Measurements from ENCODE around the gene UNC13C. TPM values are rescaled to one million over a fixed set of nuclear protein-coding genes. Genes with fewer than 3 reads are reported as not detected.

The UNC13C gene
- total RNA-seq, 1 donor, result 0.81 TPM

DNA sequence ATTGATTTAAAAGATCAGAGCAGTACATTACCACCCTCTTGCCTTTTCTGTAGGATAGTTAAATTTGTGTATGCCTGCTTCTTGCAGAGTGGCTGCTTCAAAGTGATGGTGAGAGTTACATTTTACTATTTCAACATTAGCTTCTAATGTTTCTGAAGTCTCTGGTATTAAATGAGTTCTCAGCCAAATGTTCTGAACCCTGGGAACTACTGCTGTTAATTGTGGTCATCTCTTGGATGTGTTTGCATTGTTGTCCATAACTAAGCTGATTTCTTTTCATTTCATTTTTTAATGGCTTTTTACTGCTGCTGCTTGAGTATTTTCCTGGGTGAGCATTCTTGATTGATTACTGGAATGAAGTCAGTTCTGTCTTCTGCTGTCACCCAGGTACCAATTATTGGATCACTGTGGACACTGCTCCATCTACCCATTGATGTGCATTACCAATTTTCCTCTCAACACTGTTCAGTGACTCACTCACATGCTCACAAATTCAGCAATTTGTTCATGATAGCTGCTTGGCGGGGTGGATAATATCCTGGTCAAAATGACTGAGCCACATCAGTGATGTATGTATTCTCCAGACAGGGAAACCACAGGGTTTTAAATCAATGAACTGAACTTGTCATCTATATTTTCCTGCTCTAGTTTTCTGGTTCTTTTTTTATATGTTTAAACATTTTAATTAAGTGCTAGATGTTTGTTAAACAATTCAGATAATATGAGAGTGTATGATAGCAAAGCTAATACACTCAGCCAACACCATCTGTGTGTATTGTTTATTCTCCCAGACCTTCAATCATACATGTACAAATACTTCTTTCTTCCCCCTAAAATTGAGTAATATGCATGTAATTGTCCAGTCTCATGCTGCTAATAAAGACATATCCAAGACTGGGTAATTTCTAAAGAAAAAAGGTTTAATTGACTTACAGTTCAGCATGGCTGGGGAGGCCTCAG, 630.9 kb downstream of the UNC13C start:
- no peak for DNase-seq (ENCODE audit: low read depth)
- H3K4me3 ChIP-seq (ENCODE audit: low read depth, low read length), result no peak overlapping the region
- no peak for TF ChIP-seq CTCF (IDR thresholded peaks at IDR 0.05; ENCODE audit: insufficient read depth, low read length)

DNA sequence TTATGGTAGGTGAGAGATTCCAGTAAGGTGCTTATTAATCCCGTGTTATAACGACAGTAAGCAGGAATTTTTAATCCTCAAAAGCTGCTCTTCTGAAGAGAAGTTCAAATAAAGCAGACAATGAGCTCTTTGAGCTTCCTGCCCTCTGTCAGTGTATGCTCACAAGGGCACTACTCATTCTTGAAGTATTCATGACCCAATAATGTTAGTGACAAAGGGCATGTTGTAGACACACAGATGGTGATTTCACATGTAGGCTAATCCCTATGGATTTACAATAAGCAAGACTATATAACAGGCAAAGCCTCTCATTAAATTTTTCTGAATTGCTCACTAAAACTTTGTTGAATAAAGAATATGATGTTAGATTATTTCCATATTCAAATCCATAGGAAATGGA, 639.9 kb downstream of the UNC13C start:
- no peak for DNase-seq (ENCODE audit: low read depth)
- no peak overlapping the region for H3K4me3 ChIP-seq (ENCODE audit: low read depth, low read length)
- no peak for TF ChIP-seq CTCF (IDR thresholded peaks at IDR 0.05; ENCODE audit: insufficient read depth, low read length)

DNA sequence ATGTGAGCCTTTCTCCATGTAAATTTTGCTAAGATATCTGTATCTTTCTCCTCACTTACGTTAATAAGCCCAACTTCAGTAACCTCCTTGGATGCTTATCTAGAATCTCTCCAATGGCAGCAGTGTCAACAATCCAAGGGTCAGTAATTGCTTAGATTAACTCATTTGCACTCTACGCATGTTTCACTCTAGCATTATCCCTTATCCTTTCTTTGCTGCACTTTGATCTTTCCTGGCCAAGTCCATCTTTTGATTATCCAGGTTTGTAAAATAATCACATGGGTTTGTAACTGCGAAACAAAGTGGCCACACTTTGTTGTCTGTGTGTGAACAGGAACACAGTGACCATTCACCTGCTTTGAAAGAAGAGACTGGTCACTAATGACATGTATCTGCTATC, 640.9 kb downstream of the UNC13C start:
- TF ChIP-seq CTCF (IDR thresholded peaks at IDR 0.05; ENCODE audit: insufficient read depth, low read length), result no peak
- DNase-seq (ENCODE audit: low read depth), result no peak
- no peak overlapping the region for H3K4me3 ChIP-seq (ENCODE audit: low read depth, low read length)

DNA sequence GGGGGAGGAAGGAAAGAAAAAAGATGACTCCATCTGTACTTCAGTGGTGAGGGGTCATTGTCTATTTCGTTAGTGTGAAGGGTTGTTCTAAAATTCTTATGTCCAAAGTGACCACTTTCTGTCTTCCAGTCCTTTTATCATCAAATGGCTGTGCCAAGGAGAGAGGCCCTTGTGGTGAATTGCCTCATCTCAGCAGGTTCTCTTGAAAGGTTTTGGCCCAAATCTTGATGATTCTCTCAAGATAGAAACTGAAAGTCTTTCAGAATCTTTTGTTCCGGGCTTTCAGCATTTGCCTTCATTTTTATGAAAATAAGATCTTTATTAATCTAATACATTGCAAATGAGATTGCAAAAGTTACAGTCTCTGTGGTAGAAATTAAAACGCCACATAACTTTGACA, 642.7 kb downstream of the UNC13C start:
- H3K4me3 ChIP-seq (ENCODE audit: low read depth, low read length), result no peak overlapping the region
- no peak for DNase-seq (ENCODE audit: low read depth)
- no peak for TF ChIP-seq CTCF (IDR thresholded peaks at IDR 0.05; ENCODE audit: insufficient read depth, low read length)

GRCh38 chr15:54636147-54636546, 657.9 kb downstream of the UNC13C start:
- H3K4me3 ChIP-seq (ENCODE audit: low read depth, low read length), result no peak overlapping the region
- DNase-seq (ENCODE audit: low read depth), result no peak
- TF ChIP-seq CTCF (IDR thresholded peaks at IDR 0.05; ENCODE audit: insufficient read depth, low read length), result no peak

DNA sequence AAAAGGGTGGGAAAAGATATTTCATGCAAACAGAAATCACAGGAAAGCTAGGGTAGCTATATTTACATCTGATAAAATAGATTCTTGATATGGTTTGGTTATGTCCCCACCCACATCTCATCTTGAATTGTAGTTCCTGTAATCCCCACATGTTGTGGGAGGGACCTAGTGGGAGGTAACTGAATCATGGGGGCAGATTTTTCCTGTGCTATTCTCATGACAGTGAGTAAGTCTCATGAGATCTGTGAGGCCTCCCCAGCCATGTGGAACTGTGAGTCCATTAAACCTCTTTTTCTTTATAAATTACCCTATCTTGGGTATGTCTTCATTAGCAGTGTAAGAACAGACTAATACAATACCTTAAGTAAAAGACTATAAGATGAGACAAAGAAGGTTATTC, 660.4 kb downstream of the UNC13C start:
- no peak overlapping the region for H3K4me3 ChIP-seq (ENCODE audit: low read depth, low read length)
- TF ChIP-seq CTCF (IDR thresholded peaks at IDR 0.05; ENCODE audit: insufficient read depth, low read length), result no peak
- DNase-seq (ENCODE audit: low read depth), result no peak
